KOPT-K1 (cell line): ENCODE results near the gene THUMPD2.

Experiments
- H3K27ac ChIP-seq: fragments of 200-600 bp; sonication (generic); 2 replicates; pipeline ENCODE4 v1.5.1; 2016; ENCODE audit warnings: antibody characterized with exemption, mild to moderate bottlenecking, low read depth, low read length; ENCODE audit not compliant: poor library complexity, severe bottlenecking
- H3K36me3 ChIP-seq: fragments of 200-600 bp; sonication (generic); 2 replicates; pipeline ENCODE4 v1.5.1; 2017; ENCODE audit warnings: antibody characterized with exemption, mild to moderate bottlenecking, low read length, moderate library complexity; ENCODE audit not compliant: insufficient read depth
- H3K9me3 ChIP-seq: fragments of 200-600 bp; sonication (generic); 2 replicates; pipeline ENCODE4 v1.5.1; 2017; ENCODE audit warnings: antibody characterized with exemption, low read length, mild to moderate bottlenecking; ENCODE audit not compliant: insufficient read depth, poor library complexity, severe bottlenecking

Gene THUMPD2

GRCh38 chr2:39715822-39716221, 63.2 kb downstream of the THUMPD2 start:
- no peaks in the 10 kb centered on the region for H3K36me3 ChIP-seq
- no peaks in the 10 kb centered on the region for H3K9me3 ChIP-seq
- no peak overlapping the region for H3K27ac ChIP-seq

- H3K9me3 ChIP-seq, result no peaks in the 10 kb centered on the region
- no peaks in the 10 kb centered on the region for H3K36me3 ChIP-seq
- H3K27ac ChIP-seq, result no peak overlapping the region
Measured at GRCh38 chr2:39715095-39715494, 64.0 kb downstream of the THUMPD2 start.

- Histone ChIP-seq H3K27ac (no peak overlapping the region), H3K9me3 (no peaks in the 10 kb centered on the region)
Measured at GRCh38 chr2:39712953-39713352, 66.1 kb downstream of the THUMPD2 start.

GRCh38 chr2:39710807-39711206, 68.3 kb downstream of the THUMPD2 start:
- no peaks in the 10 kb centered on the region for H3K9me3 ChIP-seq
- no peak overlapping the region for H3K27ac ChIP-seq
- no peaks in the 10 kb centered on the region for H3K36me3 ChIP-seq

More at GRCh38 chr2:39712953-39713352, 66.1 kb downstream of the THUMPD2 start:
- H3K36me3 ChIP-seq, result no peaks in the 10 kb centered on the region

- Histone ChIP-seq H3K9me3 (no peaks in the 10 kb centered on the region), H3K27ac (no peak overlapping the region), H3K36me3 (no peaks in the 10 kb centered on the region)
Measured at GRCh38 chr2:39708003-39708402, 71.1 kb downstream of the THUMPD2 start.

GRCh38 chr2:39706945-39707344, 72.1 kb downstream of the THUMPD2 start:
- Histone ChIP-seq H3K36me3 (no peaks in the 10 kb centered on the region), H3K27ac (no peak overlapping the region), H3K9me3 (peaks cover 5% of the 10 kb centered on the region)

- Histone ChIP-seq H3K27ac (no peak overlapping the region), H3K36me3 (no peaks in the 10 kb centered on the region)
Measured at GRCh38 chr2:39706312-39706711, 72.7 kb downstream of the THUMPD2 start.

GRCh38 chr2:39705638-39706037, 73.4 kb downstream of the THUMPD2 start:
- Histone ChIP-seq H3K36me3 (no peaks in the 10 kb centered on the region), H3K9me3 (peaks cover 16% of the 10 kb centered on the region), H3K27ac (no peak overlapping the region)

More at GRCh38 chr2:39706312-39706711, 72.7 kb downstream of the THUMPD2 start:
- peaks cover 12% of the 10 kb centered on the region for H3K9me3 ChIP-seq

- peaks cover 16% of the 10 kb centered on the region for H3K9me3 ChIP-seq
- H3K36me3 ChIP-seq, result no peaks in the 10 kb centered on the region
- no peak overlapping the region for H3K27ac ChIP-seq
Measured at GRCh38 chr2:39704540-39704939, 74.5 kb downstream of the THUMPD2 start.

- Histone ChIP-seq H3K36me3 (no peaks in the 10 kb centered on the region), H3K9me3 (peaks cover 16% of the 10 kb centered on the region), H3K27ac (no peak overlapping the region)
Measured at GRCh38 chr2:39703181-39703872, 75.7 kb downstream of the THUMPD2 start.

- Histone ChIP-seq H3K36me3 (no peaks in the 10 kb centered on the region), H3K9me3 (peaks cover 16% of the 10 kb centered on the region), H3K27ac (no peak overlapping the region)
Measured at GRCh38 chr2:39701137-39701536, 77.9 kb downstream of the THUMPD2 start.

GRCh38 chr2:39697454-39697853, 81.6 kb downstream of the THUMPD2 start:
- Histone ChIP-seq H3K9me3 (peaks cover 16% of the 10 kb centered on the region), H3K27ac (no peak overlapping the region)

GRCh38 chr2:39696838-39697237, 82.2 kb downstream of the THUMPD2 start:
- peaks cover 10% of the 10 kb centered on the region for H3K9me3 ChIP-seq
- no peak overlapping the region for H3K27ac ChIP-seq
- no peaks in the 10 kb centered on the region for H3K36me3 ChIP-seq

More at GRCh38 chr2:39697454-39697853, 81.6 kb downstream of the THUMPD2 start:
- no peaks in the 10 kb centered on the region for H3K36me3 ChIP-seq

- Histone ChIP-seq H3K36me3 (no peaks in the 10 kb centered on the region), H3K27ac (no peak overlapping the region), H3K9me3 (peaks cover 3% of the 10 kb centered on the region)
Measured at GRCh38 chr2:39696101-39696553, 82.9 kb downstream of the THUMPD2 start.

GRCh38 chr2:39693245-39693644, 85.8 kb downstream of the THUMPD2 start:
- no peaks in the 10 kb centered on the region for H3K36me3 ChIP-seq
- no peak overlapping the region for H3K27ac ChIP-seq

GRCh38 chr2:39689876-39690275, 89.2 kb downstream of the THUMPD2 start:
- Histone ChIP-seq H3K9me3 (no peaks in the 10 kb centered on the region), H3K36me3 (no peaks in the 10 kb centered on the region), H3K27ac (no peak overlapping the region)

More at GRCh38 chr2:39693245-39693644, 85.8 kb downstream of the THUMPD2 start:
- no peaks in the 10 kb centered on the region for H3K9me3 ChIP-seq
